ENCODE measurements around the gene NTN5.

DNA sequence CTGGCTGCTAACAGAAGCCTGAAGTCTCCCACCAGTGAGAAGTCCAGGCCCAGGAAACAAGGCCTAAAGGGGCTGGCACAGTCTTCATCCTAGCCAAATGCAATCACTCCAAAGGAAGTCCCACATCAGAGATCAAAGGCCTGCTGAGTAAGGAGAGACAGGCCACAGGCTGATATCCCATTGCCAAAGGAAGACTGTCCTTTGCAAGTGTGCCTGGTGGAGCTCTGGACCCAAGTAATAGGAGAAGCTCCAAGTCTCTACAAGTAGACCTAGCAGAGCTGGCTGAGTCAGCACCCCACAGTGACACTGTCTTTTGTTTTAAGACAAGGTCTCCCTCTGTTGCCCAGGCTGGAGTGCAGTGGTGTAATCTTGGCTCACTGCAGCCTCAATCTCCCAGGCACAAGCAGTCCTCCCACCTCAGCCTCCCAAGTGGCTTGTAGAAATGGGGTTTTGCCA, 40.1 kb downstream of the NTN5 start:
- no peak for TF ChIP-seq FUS (optimal IDR thresholded peaks at IDR 0.05; ENCODE audit: low read depth, low read length)
- peak; percentile 10 to 45 (median 24); a peak in 3 of 6 replicates for TF ChIP-seq CTCF (IDR thresholded peaks at IDR 0.05 in 2 of 3, conservative IDR thresholded peaks at IDR 0.05 in 1 of 3; ENCODE audit: insufficient read depth in 2 of 3, low read depth in 1 of 3, low read length in 3 of 3)
- no peak for TF ChIP-seq ZNF785 (CRISPR knock-in tag; IDR thresholded peaks at IDR 0.05)
- no peak for TF ChIP-seq EWSR1 (IDR thresholded peaks at IDR 0.05; ENCODE audit: borderline replicate concordance, low read depth, partially characterized antibody)
- TF ChIP-seq NR3C1 (CRISPR knock-in tag; IDR thresholded peaks at IDR 0.05): no peak
- TF ChIP-seq EZH2 (IDR thresholded peaks at IDR 0.05; ENCODE audit: borderline replicate concordance, low read depth, low read length): no peak
- no peak for TF ChIP-seq KLF6 (CRISPR knock-in tag; IDR thresholded peaks at IDR 0.05; ENCODE audit: borderline replicate concordance)
- TF ChIP-seq CCNT2 (IDR thresholded peaks at IDR 0.05; ENCODE audit: borderline replicate concordance, extremely low read depth, insufficient read length, low read depth, low read length): no peak
- TF ChIP-seq MAX (CRISPR knock-in tag; IDR thresholded peaks at IDR 0.05): no peak
- TF ChIP-seq SIN3B (IDR thresholded peaks at IDR 0.05; ENCODE audit: low read depth): no peak
- no peak for TF ChIP-seq NFIC (IDR thresholded peaks at IDR 0.05)
- no peak for TF ChIP-seq JUNB (CRISPR knock-in tag; conservative IDR thresholded peaks at IDR 0.05)
- no peak for TF ChIP-seq ZNF512 (tag; IDR thresholded peaks at IDR 0.05)
- no peak for TF ChIP-seq FOS (IDR thresholded peaks at IDR 0.05; ENCODE audit: extremely low read depth, insufficient read length)
